NCI-H2196 treated with DMSO at 0.1 percent for 48 hours (cell line): ENCODE measurements around the gene STRN.

Source experiments
- DNase-seq: peaks from one replicate; lab custom pipeline; 2025; ENCODE audit not compliant: unreplicated experiment; lab: John Stamatoyannopoulos, UW

STRN gene

GRCh38 chr2:36800381-36800780 is 166.0 kb downstream of the STRN start:
- no peak for DNase-seq

- DNase-seq: no peak
Observed at GRCh38 chr2:36798724-36799123, 167.6 kb downstream of the STRN start.

- no peak for DNase-seq
Observed at GRCh38 chr2:36797324-36798070, 168.8 kb downstream of the STRN start.
